Adipose tissue (tissue), 3 donors: ENCODE data around the gene GNG13. TPM values are rescaled to one million over a fixed set of nuclear protein-coding genes. Genes with fewer than 3 reads are reported as not detected.

Experiments
- H3K27ac ChIP-seq: one replicate; pipeline ENCODE4 v1.5.1; 2013; ENCODE audit warnings: low read depth, low read length
- WGBS, 3 donors: extraction: QIAGEN DNeasy Blood & Tissue Kit; methylation state at CpG; one replicate each; pipeline ENCODE4 v1.1.7; 2013; 5-methylcytosine and 5-hydroxymethylcytosine counted together
- polyA plus RNA-seq, 3 donors: library from polyadenylated mRNA; stranded (reverse); fragments of 200-250 nt; gene quantifications; one replicate each; pipeline ENCODE4 v1.2.3, GENCODE V29; 2013
- donor health status: healthy with polysubstance abuse.
- donor health status: Bipolar disorder and iron deficiency.
- donor health status: healthy.

The GNG13 gene
- polyA plus RNA-seq, 3 donors, result not detected

DNA sequence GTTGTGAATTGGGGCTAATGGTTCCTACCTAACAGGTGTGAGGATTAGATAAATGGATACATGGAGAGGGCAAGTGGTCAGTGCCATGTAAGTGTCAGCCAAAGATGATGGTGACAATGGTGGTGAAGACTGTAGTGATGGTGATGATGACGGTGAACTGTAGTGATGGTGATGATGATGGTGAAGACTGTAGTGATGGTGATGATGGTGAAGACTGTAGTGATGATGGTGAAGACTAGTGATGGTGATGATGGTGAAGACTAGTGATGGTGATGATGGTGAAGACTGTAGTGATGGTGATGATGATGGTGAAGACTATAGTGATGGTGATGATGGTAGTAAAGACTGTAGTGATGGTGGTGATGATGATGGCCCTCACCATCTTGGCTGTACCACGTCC lies 18.1 kb upstream of the GNG13 start:
- 60 to 79% (median 77%) methylated on average over 2 of the region's 2 CpGs for WGBS, 3 donors
- H3K27ac ChIP-seq, result no peak overlapping the region

DNA sequence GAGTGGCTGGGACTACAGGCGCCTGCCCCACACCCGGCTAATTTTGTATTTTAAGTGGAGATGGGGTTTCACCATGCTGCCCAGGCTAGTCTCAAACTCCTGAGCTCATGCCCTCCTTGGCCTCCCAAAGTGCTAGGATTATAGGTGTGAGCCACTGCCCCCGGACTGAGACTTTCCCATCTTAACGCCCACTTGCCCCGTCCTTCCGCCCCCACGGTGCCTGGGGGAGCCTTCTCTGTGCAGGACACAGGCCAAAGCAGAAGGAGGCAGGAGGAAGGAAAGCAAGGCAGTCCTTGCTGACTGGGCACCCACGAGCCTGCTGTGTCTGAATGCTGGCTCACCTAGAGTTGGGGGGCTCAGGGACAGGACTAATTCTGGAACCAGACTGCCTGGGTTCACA lies 17.6 kb upstream of the GNG13 start:
- no peak overlapping the region for H3K27ac ChIP-seq
- 73 to 82% (median 74%) methylated on average over 8 of the region's 8 CpGs for WGBS, 3 donors

GRCh38 chr16:817001-817906 lies 16.7 kb upstream of the GNG13 start:
- 38 to 63% (median 39%) methylated on average over 67 to 71 of the region's 71 CpGs for WGBS, 3 donors

DNA sequence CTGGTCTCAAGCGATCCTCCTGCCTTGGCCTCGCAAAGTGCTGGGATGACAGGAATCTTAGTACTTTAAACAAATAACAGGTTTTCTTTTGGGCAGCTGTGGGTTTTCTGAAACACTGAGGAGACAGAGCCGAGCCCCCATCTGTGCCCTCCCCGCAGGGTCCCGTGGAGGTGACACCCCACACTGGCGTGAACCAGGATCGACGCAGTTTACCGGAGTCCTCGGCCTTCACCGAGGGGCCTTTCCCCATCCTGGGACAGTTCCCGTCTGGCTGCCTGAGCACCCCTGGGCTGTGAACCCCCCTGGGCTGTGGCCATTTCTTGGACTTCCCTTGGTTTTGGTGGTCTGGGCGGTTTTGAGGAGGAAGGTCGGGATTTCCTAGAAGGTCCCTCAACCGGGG lies 15.3 kb upstream of the GNG13 start:
- H3K27ac ChIP-seq, result no peak overlapping the region
- WGBS, 3 donors, result 87 to 92% (median 88%) methylated on average over 15 of the region's 15 CpGs

More at GRCh38 chr16:817001-817906, 16.7 kb upstream of the GNG13 start:
- H3K27ac ChIP-seq, result no peak overlapping the region

GRCh38 chr16:814974-815373 lies 14.4 kb upstream of the GNG13 start:
- no peak overlapping the region for H3K27ac ChIP-seq
- WGBS, 3 donors, result 71 to 81% (median 71%) methylated on average over 9 of the region's 9 CpGs

DNA sequence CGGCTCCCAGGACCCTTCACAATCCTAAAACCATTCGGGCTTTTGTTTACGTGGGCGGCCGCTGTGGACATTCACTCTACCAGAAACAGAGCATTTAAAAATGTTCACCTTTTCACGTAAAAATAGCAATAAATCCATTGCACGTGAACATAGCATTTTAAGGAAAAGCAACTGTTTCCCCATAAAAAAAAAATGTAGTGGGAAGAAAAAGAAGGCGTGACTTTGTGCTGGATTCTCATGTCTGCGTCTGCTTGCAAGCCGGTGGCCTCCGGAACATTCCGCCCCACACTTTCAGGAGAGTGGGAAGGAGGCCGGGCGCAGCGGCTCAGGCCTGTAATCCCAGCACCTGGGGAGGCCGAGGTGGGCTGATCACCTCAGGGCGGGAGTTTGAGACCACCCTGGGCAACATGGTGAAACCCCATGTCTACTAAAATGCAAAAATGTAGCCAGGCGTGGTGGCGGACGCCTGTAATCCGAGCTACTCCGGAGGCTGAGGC lies 13.4 kb upstream of the GNG13 start:
- H3K27ac ChIP-seq, result no peak overlapping the region
- WGBS, 3 donors, result 58 to 60% (median 58%) methylated on average over 22 of the region's 22 CpGs

DNA sequence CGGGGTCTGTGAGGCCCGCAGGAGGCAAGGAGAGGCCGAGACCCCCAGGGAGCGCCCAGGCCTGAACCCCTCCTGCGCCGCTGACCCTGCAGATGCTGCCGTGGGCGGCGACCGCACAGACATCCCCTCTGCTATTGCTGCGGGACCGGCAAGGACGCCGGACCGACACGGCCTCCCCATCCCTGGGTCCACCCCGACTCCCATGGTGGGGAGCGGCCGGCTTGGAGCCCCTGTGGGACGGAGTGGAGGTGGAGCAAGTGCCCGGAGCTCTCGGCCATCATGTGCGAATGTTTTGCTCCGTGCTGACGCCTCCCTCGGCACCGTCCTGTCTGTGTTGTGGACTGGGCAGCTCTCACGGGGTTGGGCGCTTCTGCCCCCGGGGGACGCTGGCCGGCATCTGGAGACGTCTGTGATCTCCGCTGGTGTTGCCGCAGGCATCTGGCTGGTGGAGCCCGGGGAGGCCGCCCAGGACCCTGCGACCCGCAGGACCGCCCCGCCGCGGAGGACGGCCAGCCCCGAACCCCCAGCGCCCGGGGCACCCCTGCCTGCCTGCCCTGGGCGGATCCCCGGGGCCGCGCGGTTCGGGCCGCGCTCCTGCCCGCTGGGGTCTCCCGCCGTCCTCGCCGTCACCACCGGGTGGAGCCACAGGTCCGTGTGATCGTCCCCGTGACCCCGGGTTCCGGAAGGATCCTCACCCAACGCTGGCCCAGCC lies 12.8 kb upstream of the GNG13 start:
- WGBS, 3 donors, result 10 to 14% (median 11%) methylated on average over 30 to 67 of the region's 67 CpGs

DNA sequence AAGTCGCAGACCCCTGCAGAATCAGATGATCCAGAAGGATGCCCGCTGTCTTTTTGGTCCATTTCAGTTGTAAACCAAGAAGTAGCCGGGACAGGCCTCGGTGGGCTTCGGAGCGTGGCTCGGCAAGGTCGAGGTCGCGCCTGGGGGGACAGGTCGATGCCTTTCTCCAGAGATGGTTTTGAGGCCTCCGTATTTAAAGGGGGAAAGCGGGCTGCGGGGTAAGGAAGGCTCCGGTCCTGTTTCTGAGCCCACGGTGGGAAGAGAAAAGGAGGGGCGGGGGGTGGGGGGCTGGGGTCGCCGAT lies 7.5 kb upstream of the GNG13 start:
- no peak overlapping the region for H3K27ac ChIP-seq
- WGBS, 3 donors, result 26 to 36% (median 27%) methylated on average over 19 of the region's 19 CpGs

More for the DNA sequence above, 12.8 kb upstream of the GNG13 start:
- no peak overlapping the region for H3K27ac ChIP-seq

- 5 to 14% (median 8%) methylated on average over 80 of the region's 80 CpGs for WGBS, 3 donors
Observed at GRCh38 chr16:807347-808084, 7.0 kb upstream of the GNG13 start.

GRCh38 chr16:805474-805873 lies 4.9 kb upstream of the GNG13 start:
- H3K27ac ChIP-seq, result no peak overlapping the region
- 73 to 80% (median 76%) methylated on average over 13 to 17 of the region's 17 CpGs for WGBS, 3 donors

More at GRCh38 chr16:807347-808084, 7.0 kb upstream of the GNG13 start:
- peak overlapping the region; percentile 80 for H3K27ac ChIP-seq

GRCh38 chr16:804193-805048 lies 3.9 kb upstream of the GNG13 start:
- 44 to 57% (median 53%) methylated on average over 33 of the region's 33 CpGs for WGBS, 3 donors

GRCh38 chr16:803754-804080 lies 3.2 kb upstream of the GNG13 start:
- 43 to 53% (median 51%) methylated on average over 8 of the region's 8 CpGs for WGBS, 3 donors

More at GRCh38 chr16:804193-805048, 3.9 kb upstream of the GNG13 start:
- H3K27ac ChIP-seq, result no peak overlapping the region

DNA sequence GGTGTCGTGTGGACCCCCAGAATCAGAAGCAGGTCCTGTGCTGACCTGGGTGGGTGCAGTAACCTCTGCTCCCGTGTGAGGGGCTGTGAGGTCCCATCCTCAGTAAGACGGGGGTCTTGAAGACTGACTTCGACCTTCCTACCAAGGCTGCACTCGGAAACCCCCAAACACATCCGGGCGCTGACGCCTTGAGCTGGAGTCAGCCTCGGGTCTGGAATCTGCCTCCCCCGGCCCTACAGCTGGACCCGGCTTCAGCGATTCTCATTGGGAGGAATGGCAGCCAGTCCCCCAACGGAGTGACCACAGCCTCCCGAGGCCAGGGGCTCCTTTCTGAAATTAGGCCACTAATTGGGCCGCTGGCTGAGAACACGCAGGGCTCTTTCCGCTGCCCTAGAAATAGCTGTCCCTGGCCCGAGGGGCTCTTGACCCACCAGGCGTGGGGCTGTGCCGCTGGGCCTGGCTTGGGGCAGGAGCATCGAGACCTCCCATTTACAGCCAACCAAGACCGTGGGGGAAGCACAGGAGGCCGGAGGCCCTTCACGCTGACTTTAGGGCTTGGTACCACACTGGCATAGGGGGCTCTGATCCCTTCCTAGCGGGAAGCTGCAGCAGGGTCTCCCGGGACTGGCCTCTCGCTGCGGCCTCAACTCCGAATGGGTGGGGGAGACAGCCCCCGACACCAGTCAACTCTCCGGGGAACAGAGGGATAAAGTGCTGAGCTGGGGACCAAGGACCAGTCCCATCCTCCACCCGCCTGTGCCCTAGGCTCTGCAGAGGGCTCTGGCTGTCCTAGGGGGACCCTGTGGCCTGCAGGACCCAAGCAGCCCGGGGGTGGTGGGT lies 2.6 kb upstream of the GNG13 start:
- 66 to 71% (median 68%) methylated on average over 33 of the region's 33 CpGs for WGBS, 3 donors

More at GRCh38 chr16:803754-804080, 3.2 kb upstream of the GNG13 start:
- H3K27ac ChIP-seq, result no peak overlapping the region

DNA sequence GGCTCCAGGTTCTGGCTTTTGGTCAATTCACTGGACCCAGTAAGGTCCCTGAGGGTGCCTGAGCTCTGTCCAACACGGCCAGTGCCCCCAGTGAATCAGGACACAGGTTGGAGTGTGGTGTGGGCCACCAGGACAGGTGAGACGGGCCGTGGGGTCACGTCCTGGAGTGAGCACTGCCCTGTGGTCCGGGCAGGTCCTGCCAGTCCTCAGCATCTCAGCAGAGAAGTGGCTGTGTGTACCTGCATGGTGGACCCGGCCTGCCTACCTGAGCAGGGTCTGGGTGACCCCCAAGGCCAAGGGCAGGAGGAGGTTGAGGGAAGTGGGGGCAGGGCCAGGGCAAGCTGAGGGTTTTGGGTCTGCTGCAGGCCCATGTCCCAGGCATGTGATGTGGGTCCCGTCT lies 1.9 kb upstream of the GNG13 start:
- no peak overlapping the region for H3K27ac ChIP-seq
- 65 to 75% (median 65%) methylated on average over 7 of the region's 7 CpGs for WGBS, 3 donors

More for the DNA sequence above, 2.6 kb upstream of the GNG13 start:
- H3K27ac ChIP-seq, result no peak overlapping the region

- WGBS, 3 donors, result 52 to 60% (median 55%) methylated on average over 21 to 22 of the region's 22 CpGs
- H3K27ac ChIP-seq, result no peak overlapping the region
Observed at GRCh38 chr16:801584-802363, 1.2 kb upstream of the GNG13 start.

GRCh38 chr16:800834-801511 lies 439 bp upstream of the GNG13 start:
- H3K27ac ChIP-seq, result no peak overlapping the region
- 11 to 19% (median 16%) methylated on average over 16 to 17 of the region's 17 CpGs for WGBS, 3 donors
